ENCODE results near the gene CXCL17.
"Not testable (repeated sequence)": the region's sequence is repeated elsewhere in the genome, so short reads cannot be mapped to it uniquely, and the experiment has no call there.

Gene CXCL17, protein sequence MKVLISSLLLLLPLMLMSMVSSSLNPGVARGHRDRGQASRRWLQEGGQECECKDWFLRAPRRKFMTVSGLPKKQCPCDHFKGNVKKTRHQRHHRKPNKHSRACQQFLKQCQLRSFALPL

DNA sequence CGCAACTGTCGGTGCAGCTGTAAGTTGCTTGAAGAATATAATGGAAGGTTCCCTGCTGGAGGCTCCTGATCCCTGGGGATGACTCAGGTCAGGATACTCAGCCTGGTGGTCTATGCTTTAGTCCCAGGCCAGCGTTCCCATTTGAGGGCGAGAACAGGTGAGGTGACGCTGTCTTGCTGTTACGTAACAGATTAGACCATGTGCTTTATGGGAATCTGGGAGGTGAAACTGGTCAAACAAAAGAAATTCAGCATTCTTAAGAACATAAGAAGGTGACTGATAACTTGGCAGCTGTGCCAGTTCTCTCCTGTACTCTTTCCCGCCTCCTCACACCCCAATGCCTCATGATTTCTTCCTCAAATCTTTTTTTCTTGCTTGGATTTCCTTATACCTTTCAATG is at the start of gene CXCL17:
Gene CXCL17, minus strand, starts transcription at position 114 of the 400 bp plus-strand sequence. CDS start 114 bp downstream, outside the sequence.
- H3K27ac ChIP-seq: peak within 1 kb of the TSS; percentile 57
- DNase-seq (ENCODE audit: low read depth, low spot score): peak; percentile 86

DNA sequence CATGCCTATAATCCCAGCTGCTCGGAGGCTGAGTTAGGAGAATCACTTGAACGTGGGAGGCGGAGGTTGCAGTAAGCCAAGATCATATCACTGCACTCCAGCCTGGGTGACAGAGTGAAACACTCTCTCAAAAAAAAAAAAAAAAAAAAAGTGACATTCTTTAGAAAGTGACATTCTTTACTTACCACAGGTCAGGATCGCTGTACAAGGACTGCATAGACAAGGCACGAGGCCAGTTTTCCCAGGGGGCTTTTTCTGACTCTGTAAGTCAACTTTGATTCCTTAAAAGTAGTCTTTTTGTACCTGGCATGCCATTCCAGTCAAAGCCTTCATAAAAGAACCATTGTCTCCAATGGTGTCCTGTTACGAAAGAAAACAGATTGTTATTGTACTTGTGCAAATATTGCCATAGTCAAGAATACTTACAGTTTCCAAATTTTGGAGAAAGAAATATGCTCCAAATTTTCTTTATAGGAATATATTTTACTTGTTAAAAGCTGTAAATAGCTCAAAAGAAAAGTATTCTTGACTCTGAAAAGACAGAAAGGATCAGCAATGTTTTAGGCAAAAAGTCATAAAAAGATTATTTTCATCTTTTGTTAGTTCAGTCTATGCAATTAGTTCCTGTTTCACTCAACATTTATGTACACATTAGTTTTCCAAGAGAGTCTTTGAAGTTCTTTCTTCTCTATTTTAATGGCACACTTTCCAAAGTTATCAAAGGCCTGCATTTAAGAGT is 46.2 kb upstream of the CXCL17 start:
- DNase-seq (ENCODE audit: low read depth, low spot score): no peak
- H3K27ac ChIP-seq: no peak overlapping the region

DNA sequence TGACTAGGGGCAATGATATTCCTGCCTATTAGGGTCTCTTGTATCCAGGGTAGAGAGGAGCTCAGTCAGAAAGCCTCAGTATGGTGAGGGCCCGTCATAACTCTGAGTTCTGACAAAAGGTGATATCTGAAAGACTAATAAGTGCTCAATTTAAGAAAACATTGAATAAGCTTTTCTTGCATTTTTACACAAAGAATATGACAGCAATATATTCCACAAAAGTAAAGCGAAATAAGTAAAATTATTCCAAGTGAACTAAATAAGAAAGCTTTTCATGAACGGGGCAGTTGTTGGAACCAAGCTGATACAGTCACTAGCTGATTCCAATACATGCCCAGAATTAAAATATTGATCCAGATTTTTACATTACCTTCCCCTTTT is 45.0 kb upstream of the CXCL17 start:
- no peak overlapping the region for H3K27ac ChIP-seq
- DNase-seq (ENCODE audit: low read depth, low spot score): no peak

DNA sequence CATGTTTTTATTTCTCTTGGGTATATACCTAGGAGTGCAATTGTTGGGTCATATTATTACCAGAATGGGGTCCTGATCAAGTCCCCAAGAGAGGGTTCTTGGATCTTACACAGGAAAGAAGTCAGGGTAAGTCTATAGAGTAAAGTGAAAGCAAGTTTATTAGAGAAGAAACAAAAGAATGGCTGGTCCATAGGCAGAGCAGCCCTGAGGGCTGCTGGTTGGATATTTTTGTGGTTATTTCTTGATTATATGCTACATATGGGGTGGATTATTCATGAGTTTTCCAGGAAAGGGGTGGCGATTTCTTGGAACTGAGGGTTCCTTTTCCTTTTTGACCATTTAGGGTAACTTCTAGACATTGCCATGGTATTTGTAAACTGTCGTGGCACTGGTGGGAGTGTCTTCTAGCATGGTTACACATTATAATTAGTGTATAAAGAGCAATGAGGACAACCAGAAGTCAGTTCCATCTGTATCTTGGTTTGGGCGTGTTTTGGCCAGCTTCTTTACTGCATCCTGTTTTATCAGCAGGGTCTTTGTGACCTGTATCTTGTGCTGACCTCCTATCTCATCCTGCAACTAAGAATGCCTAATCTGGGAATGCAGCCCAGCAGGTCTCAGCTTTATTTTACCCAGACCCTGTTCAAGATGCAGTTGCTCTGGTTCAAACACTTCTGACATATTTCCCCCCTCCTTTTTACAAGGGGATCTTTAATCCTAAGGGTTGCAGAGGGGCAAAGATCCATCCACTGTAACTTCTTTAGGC is 44.5 kb upstream of the CXCL17 start:
- no peak for DNase-seq (ENCODE audit: low read depth, low spot score)

DNA sequence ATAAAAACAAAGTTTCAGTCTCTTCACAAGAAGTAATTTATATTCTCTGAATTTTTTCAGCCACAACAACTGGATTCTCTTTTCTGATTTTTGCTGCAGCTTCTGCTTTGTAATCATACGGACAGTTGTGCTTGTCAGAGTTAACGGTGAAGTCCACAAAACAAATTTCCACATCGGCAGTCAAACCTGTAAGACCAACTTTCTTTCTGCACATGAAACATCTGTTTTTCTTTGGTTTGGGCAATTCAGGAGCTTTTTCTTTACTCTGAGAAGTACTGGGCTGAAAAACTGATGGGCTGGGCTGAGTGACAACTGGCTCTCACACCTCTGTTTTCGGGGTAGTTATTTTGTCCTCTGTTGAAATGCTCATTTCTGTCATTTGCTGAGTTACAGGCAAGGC is 42.3 kb upstream of the CXCL17 start:
- DNase-seq (ENCODE audit: low read depth, low spot score); H3K27ac ChIP-seq: not testable (repeated sequence)

More for the DNA sequence above, 44.5 kb upstream of the CXCL17 start:
- H3K27ac ChIP-seq: no peak overlapping the region

DNA sequence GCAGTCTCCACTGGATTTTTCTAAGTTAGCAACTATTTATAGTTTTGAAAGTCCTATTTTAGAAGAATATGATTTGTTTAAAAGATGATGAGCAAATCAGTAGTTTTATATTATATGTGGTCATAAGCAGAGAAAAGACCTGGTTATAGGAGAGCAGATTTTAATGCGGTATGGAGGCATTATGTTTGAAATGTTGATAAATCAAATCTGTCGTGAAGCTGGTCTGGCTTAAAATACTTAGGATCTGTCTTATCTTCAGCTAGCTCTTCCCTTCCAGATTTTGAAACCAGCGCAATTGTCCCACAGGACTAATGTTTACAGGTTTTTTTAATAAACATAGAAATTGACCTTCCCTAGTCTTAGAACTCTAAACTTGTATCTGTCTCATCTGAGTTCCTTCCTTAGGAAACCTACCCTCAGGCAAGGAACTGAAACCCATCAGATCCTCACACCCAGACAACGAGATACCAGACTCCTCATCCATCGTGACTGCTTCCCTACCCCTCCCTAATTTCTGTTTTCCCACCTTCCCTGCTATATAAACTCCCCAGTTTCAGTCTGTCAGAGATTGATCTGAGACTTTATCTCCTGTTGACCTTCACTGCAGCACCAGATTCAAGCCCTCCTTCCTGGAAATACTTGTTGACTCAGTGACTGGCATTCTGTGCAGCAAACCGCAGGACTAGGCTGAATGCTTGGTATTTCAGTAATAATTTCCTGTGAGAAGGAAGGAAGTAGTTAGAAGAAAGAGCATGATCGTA is 37.8 kb upstream of the CXCL17 start:
- H3K27ac ChIP-seq: no peak overlapping the region
- DNase-seq (ENCODE audit: low read depth, low spot score): no peak

DNA sequence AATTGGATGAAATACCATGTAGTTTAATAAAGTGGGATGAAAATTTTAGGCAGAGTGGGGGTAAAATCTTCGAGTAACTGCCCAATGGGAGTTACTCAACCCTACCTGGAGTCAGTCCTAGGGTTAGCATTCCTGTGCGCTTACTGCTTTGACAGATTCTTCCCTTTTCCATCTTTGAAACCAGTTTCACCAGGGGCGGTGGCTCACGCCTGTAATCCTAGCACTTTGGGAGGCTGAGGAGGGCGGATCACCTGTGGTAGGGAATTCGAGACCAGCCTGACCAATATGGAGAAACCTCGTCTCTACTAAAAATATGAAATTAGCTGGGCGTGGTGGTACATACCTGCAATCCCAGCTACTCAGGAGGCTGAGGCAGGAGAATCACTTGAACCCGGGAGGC is 37.0 kb upstream of the CXCL17 start:
- DNase-seq (ENCODE audit: low read depth, low spot score): no peak
- H3K27ac ChIP-seq: no peak overlapping the region

DNA sequence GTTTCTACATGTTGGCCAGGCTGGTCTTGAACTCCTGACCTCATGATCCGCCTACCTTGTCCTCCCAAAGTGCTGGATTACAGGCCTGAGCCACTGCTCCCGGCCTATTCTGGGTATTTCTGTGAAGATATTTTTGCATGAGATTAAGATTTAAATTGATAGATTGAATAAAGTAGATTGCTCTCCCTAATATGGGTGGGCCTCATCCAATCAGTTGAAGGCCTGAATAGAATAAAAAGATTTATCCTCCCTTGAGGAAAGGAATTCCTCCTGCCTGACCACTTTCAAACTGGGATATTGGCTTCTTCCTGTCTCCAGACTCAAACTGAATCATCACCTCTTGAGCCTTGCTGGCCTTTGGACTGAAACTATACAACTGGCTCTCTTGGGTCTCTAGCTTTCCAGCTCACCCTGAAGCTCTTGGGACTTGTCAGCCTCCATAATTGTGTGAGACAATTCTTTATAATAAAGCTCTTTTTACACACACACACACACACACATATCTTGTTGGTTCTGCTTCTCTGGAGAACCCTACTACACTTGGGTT is 36.1 kb upstream of the CXCL17 start:
- H3K27ac ChIP-seq: no peak overlapping the region
- DNase-seq (ENCODE audit: low read depth, low spot score): no peak

DNA sequence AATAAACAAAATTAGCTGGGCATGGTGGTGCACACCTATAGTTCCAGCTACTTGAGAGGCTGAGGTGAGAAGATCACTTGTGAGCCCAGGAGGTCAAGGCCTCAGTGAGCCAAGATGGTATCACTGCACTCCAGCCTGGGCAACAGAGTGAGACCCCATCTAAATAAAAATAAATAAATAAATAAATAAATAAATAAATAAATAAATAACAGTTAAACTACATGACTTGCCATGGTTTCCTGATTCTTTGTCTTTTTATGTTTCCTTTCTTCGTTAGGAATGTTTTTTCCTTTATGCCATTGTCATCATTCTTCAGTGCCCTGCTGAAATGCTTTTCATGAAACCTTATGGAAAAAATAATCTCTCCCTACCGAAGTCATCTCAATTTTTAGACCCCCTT is 35.2 kb upstream of the CXCL17 start:
- no peak for DNase-seq (ENCODE audit: low read depth, low spot score)
- no peak overlapping the region for H3K27ac ChIP-seq

DNA sequence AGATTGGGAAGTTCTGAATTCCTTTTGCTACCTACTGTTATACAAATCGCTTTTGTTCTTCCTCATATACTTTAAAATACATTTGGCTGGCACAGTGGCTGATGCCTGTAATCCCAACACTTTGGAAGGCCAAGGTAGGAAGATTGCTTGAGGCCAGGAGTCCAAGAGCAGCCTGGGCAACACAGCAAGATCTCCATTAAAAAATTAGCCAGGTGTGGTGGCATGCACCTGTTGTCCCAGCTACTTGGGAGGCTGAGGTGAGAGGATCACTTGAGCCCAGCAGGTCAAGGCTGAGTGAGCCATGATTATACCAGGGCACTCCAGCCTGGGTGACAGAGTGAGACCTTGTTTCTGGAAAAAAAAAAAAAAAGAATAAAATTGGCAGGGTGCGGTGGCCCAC is 34.4 kb upstream of the CXCL17 start:
- no peak for DNase-seq (ENCODE audit: low read depth, low spot score)
- no peak overlapping the region for H3K27ac ChIP-seq

DNA sequence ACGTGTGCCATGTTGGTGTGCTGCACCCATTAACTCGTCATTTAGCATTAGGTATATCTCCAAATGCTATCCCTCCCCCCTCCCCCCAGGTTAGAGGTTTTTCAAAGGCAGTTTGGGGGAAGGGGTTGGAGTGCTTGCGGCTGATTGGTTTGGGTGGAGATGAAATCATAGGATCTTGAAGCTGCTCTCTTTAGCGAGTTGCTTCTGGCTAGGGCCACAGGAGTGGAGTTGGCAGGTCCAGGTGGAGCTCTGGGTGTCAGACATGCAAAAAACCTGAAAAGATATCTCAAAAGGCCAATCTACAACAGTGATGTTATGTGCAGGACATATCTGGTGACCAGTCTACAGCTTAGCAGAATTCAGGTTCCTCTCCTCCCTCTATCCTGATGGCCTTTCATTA is 32.6 kb upstream of the CXCL17 start:
- no peak overlapping the region for H3K27ac ChIP-seq
- no peak for DNase-seq (ENCODE audit: low read depth, low spot score)

DNA sequence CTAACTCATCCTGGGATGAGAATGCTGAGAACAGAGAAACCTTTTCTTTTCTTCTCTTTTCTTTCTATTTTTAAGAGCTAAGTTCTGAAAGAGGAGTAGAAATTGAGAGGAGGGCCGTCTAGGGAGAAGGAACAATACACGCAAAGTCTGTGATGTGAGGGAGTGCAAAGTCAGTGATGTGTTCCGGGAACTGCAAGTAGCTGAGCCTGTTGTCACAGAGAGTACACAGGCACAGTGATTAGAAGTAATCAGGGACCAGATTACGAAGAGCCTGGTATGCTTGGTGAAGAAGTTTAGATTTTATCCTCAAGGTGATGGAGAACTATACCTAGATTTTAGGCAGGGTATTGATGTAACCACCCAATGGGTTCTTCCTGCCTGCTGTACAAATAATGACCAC is 32.0 kb upstream of the CXCL17 start:
- no peak overlapping the region for H3K27ac ChIP-seq
- no peak for DNase-seq (ENCODE audit: low read depth, low spot score)

DNA sequence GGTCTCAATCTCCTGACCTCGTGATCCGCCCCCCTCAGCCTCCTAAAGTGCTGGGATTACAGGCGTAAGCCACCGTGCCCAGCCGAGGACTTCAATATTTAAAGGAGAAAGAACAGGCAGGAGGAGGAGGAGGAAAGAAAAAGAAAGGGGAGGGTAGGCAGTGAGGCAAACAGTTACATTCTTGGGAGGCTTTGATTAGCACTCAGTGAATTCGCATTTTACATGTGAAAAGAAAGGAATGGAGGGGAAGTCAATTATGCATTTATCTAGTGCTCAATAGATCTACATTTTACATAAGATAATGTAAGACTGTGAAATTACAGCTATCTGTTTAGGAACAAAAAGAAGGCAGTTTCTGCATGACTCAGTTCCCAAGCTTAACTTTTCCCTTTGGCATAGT is 30.9 kb upstream of the CXCL17 start:
- no peak for DNase-seq (ENCODE audit: low read depth, low spot score)

DNA sequence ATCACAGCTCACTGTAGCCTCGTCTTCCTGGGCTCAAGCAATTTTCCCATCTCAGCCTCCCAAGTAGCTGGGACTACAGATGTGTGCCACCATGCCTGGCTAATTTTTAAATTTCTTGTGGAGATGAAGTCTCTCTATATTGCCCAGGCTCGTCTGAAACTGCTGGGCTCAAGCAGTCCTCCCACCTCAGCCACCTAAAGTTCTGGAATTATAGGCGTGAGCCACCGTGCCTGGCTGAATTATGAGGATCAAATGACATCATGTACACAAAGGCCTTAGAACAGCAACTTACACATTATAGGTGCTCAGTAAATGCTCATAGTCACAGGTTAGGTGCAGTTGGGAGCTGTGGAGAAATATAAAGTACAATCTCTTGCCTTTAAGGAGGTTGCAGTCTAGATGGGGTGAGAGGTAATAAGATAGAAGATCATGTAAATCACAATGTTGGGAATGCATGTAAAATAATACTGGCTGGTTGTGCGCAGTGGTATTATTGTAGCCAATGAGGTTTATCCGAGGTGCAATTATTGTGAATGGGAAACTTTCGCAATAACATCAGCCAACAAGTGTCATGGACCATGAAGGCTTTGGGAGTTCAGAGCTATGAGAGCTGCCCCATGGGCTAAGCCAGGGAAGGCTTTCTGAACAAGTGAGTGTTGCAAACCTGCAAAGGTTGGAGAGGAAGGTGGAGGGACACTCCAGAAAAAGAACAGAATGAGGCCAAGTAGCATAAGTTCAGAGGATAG is 29.8 kb upstream of the CXCL17 start:
- DNase-seq (ENCODE audit: low read depth, low spot score): no peak
- no peak overlapping the region for H3K27ac ChIP-seq

More for the DNA sequence above, 30.9 kb upstream of the CXCL17 start:
- H3K27ac ChIP-seq: no peak overlapping the region

DNA sequence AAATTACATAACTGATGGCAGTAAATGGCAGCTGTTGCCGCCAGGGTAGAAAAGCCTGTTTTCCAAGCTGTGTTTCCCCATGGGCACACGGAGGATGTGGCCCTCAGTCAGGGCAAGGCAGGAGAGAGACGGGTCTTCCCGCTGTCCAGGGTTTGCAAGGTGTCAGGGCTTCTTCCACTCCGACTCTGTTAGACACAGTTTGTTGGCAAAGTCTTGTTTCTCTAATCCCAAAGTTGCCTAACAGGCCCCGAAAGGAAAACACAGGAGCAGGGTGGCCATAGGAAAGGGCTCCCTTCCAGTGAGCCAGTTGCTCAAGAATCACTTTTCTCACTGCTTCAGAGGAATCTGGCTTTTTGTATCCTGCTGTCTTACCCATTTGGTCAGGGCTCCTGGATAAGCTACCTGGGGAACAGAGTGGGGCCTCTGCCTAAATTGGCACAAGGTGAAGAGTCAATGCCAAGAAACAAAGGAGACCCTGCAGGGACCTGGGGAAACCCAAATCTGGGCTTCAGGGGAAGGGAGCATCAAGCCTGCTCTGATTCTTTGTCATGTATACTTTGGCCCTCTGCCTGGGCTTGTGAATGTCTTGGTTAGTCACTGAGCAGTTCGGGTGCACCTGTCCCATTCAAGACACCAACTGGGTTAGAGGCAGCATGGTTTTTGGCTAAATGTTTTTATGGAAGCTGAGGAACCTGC is 29.0 kb upstream of the CXCL17 start:
- DNase-seq (ENCODE audit: low read depth, low spot score): no peak
- H3K27ac ChIP-seq: peak overlapping the region; percentile 24

DNA sequence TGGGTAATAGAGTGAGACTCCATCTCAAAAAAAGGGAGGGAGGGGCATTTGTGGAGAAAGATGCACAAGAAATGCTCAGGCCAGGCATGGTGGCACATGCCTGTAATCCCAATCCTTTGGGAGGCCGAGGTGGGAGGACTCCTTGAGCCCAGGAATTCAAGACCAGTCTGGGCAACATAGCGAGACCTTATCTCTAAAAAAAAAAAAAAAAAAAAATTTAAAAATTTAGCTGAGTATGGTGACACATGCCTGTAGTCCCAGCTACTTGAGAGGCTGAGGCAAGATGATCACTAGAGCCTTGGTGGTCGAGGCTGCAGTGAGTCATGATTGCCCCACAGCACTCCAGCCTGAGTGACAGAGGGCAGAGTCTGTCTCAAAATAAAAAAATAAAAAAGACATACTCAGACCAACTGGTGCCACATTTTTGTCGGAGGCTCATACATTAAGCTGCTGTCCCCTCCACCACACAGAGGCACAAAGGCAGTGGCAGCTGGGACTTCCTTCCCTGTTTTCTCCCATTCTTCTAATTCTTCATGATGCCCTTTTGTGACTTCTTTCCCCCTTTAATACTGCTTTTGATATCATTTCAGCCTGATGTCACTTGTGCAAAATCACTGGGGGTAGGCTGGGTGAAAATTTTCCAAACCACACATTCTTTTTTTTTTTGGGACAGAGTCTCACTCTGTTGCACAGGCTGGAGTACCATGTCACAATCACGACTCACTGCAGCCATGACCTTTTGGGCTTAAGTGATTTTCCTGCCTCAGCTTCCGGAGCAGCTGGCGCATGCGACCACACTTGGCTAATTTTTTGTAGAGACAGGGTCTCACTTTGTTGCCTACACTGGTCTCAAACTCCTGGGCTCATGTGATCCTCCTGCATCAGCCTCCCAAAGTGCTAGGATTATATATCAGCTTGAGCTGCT is 26.8 kb upstream of the CXCL17 start:
- no peak for DNase-seq (ENCODE audit: low read depth, low spot score)
- no peak overlapping the region for H3K27ac ChIP-seq

DNA sequence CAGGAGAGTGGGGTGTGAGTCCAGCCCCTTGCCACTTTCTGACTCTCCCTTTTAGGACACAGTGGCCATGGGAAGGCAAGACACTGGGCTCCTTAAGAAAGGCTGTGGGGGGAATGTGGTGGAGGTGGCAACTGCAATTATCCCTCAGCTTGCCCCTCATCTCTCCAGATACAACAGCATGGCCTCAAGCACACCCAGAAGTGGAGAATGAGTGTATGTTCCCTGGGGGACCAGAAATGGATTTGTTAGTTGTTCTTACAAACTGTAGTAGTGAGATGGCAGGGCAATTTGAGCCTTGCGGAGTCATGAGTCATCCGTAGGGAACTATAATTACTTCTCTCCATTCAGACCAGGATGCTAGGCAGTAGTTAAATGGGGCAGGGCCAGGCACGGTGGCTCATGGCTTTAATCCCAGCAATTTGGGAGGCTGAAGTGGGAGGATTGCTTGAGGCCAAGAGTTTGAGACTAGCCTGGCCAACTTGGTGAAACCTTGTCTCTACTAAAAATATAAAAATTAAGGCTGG is 25.6 kb upstream of the CXCL17 start:
- peak; percentile 31 for DNase-seq (ENCODE audit: low read depth, low spot score)
- no peak overlapping the region for H3K27ac ChIP-seq

DNA sequence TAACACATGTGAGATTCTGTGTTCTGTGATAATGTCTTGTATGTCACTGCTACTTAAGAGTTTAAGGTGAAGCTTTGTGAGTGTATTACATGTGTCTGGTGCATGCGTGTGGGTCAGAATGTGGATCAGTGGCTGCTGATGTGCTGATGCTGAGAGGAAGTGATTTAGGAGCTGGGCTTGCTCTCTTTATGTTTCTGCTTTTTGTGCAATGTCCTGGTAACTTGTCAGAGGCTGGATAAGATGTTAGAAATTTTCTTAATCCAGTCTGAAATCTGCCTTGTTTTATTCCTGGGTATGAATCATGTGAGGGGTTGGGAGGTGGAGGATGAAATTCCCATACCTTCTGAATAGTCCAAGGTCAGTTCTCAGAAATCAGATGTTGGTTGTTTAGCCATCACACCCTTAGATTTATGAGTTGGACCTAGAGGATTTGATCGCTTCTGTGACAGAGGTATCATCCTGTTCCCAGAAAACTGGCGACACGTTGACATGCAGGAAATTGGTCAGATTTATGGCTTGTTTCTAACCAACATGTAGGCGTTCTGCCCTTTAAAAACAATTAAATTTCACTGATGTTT is 24.5 kb upstream of the CXCL17 start:
- no peak overlapping the region for H3K27ac ChIP-seq
- DNase-seq (ENCODE audit: low read depth, low spot score): no peak

All from epithelial cell of prostate (primary cell).